Coronary artery (tissue), 2 donors: ENCODE measurements around the gene BACH2.

ENCODE experiments used
- DNase-seq: peaks from one replicate; pipeline ENCODE4 v3.0.0-alpha.2; 2017; ENCODE audit warnings: low spot score
- H3K27ac ChIP-seq, 2 donors: fragments of 200-600 bp; sonication (generic); one replicate each; pipeline ENCODE4 v1.5.1; 2016 to 2019
- H3K4me3 ChIP-seq: fragments of 200-600 bp; sonication (generic); 2 replicates; pipeline ENCODE4 v1.5.1; 2016; ENCODE audit warnings: mild to moderate bottlenecking, moderate library complexity
- CTCF ChIP-seq: fragments of 200-600 bp; sonication (generic); IDR thresholded peaks from one replicate; pipeline ENCODE4 v1.5.1; 2019; ENCODE audit warnings: antibody characterized with exemption

Gene BACH2

GRCh38 chr6:90186637-90187371 is 109.8 kb downstream of the BACH2 start:
- no peak for DNase-seq
- no peak overlapping the region for H3K27ac ChIP-seq
- TF ChIP-seq CTCF: no peak
- no peak overlapping the region for H3K4me3 ChIP-seq

GRCh38 chr6:90186026-90186425 is 110.6 kb downstream of the BACH2 start:
- no peak for TF ChIP-seq CTCF

GRCh38 chr6:90184334-90185298 is 112.0 kb downstream of the BACH2 start:
- no peak for TF ChIP-seq CTCF
- Histone ChIP-seq H3K4me3 (no peak overlapping the region), H3K27ac (no peak overlapping the region)
- no peak for DNase-seq

More at GRCh38 chr6:90186026-90186425, 110.6 kb downstream of the BACH2 start:
- Histone ChIP-seq H3K4me3 (no peak overlapping the region), H3K27ac (no peak overlapping the region)
- no peak for DNase-seq

GRCh38 chr6:90183587-90184333 is 112.9 kb downstream of the BACH2 start:
- no peak overlapping the region for H3K4me3 ChIP-seq
- H3K27ac ChIP-seq: no peak overlapping the region
- DNase-seq: no peak
- TF ChIP-seq CTCF: no peak

GRCh38 chr6:90180526-90180925 is 116.1 kb downstream of the BACH2 start:
- Histone ChIP-seq H3K4me3 (no peak overlapping the region), H3K27ac (no peak overlapping the region)
- no peak for DNase-seq
- no peak for TF ChIP-seq CTCF

- DNase-seq: no peak
- TF ChIP-seq CTCF: no peak
- no peak overlapping the region for H3K27ac ChIP-seq
- H3K4me3 ChIP-seq: no peak overlapping the region
Measured at GRCh38 chr6:90179190-90180169, 117.2 kb downstream of the BACH2 start.
